ENCODE measurements around the gene B9D1.

Gene B9D1

GRCh38 chr17:19377602-19378415 lies 15.3 kb upstream of the B9D1 start:
- in situ Hi-C loops (cut with HindIII; ENCODE audit: low sequenced_read_pairs) = no loop called here

- in situ Hi-C loops (cut with HindIII; ENCODE audit: low sequenced_read_pairs) = no loop called here
Observed at GRCh38 chr17:19376811-19377210, 14.3 kb upstream of the B9D1 start.

- in situ Hi-C loops (cut with HindIII; ENCODE audit: low sequenced_read_pairs) = no loop called here
Observed at GRCh38 chr17:19375732-19376131, 13.2 kb upstream of the B9D1 start.

GRCh38 chr17:19374136-19374535 lies 11.6 kb upstream of the B9D1 start:
- in situ Hi-C loops (cut with HindIII; ENCODE audit: low sequenced_read_pairs) = no loop called here

GRCh38 chr17:19372866-19373504 lies 10.5 kb upstream of the B9D1 start:
- in situ Hi-C loops (cut with HindIII; ENCODE audit: low sequenced_read_pairs) = no loop called here

GRCh38 chr17:19372439-19372838 lies 9.9 kb upstream of the B9D1 start:
- in situ Hi-C loops (cut with HindIII; ENCODE audit: low sequenced_read_pairs) = no loop called here

- in situ Hi-C loops (cut with HindIII; ENCODE audit: low sequenced_read_pairs) = no loop called here
Observed at GRCh38 chr17:19372011-19372370, 9.5 kb upstream of the B9D1 start.

- in situ Hi-C loops (cut with HindIII; ENCODE audit: low sequenced_read_pairs) = no loop called here
Observed at GRCh38 chr17:19371259-19372010, 8.9 kb upstream of the B9D1 start.

GRCh38 chr17:19370493-19370960 lies 8.0 kb upstream of the B9D1 start:
- in situ Hi-C loops (cut with HindIII; ENCODE audit: low sequenced_read_pairs) = no loop called here

GRCh38 chr17:19369846-19370492 lies 7.4 kb upstream of the B9D1 start:
- in situ Hi-C loops (cut with HindIII; ENCODE audit: low sequenced_read_pairs) = loop anchor here (10.0 kb wide), 1 partner anchor 395 kb away; no protein-coding TSS in a partner anchor

- in situ Hi-C loops (cut with HindIII; ENCODE audit: low sequenced_read_pairs) = loop anchor here (10.0 kb wide), 1 partner anchor 396 kb away; no protein-coding TSS in a partner anchor
Observed at GRCh38 chr17:19369107-19369778, 6.7 kb upstream of the B9D1 start.

GRCh38 chr17:19368229-19368628 lies 5.7 kb upstream of the B9D1 start:
- in situ Hi-C loops (cut with HindIII; ENCODE audit: low sequenced_read_pairs) = loop anchor here (10.0 kb wide), 1 partner anchor 397 kb away; no protein-coding TSS in a partner anchor

- in situ Hi-C loops (cut with HindIII; ENCODE audit: low sequenced_read_pairs) = loop anchor here (10.0 kb wide), 1 partner anchor 398 kb away; no protein-coding TSS in a partner anchor
Observed at GRCh38 chr17:19366637-19366972, 4.1 kb upstream of the B9D1 start.

- in situ Hi-C loops (cut with HindIII; ENCODE audit: low sequenced_read_pairs) = loop anchor here (10.0 kb wide), 1 partner anchor 399 kb away; no protein-coding TSS in a partner anchor
Observed at GRCh38 chr17:19365833-19366636, 3.5 kb upstream of the B9D1 start.

GRCh38 chr17:19365499-19365817 lies 2.9 kb upstream of the B9D1 start:
- in situ Hi-C loops (cut with HindIII; ENCODE audit: low sequenced_read_pairs) = loop anchor here (10.0 kb wide), 1 partner anchor 399 kb away; no protein-coding TSS in a partner anchor

- in situ Hi-C loops (cut with HindIII; ENCODE audit: low sequenced_read_pairs) = loop anchor here (5.0 to 10.0 kb wide), 2 partner anchors 82 to 400 kb away; no protein-coding TSS in a partner anchor
Observed at GRCh38 chr17:19364699-19365498, 2.4 kb upstream of the B9D1 start.

- in situ Hi-C loops (cut with HindIII; ENCODE audit: low sequenced_read_pairs) = loop anchor here (5.0 to 10.0 kb wide), 2 partner anchors 84 to 401 kb away; no protein-coding TSS in a partner anchor
Observed at GRCh38 chr17:19363460-19364035, 1.0 kb upstream of the B9D1 start.

- in situ Hi-C loops (cut with HindIII; ENCODE audit: low sequenced_read_pairs) = loop anchor here (5.0 to 10.0 kb wide), 2 partner anchors 84 to 402 kb away; no protein-coding TSS in a partner anchor
Observed at GRCh38 chr17:19363114-19363438, 553 bp upstream of the B9D1 start.
